HUES48 (cell line): ENCODE data around the gene JKAMP.
A peak's percentile ranks its signal among the peaks of the same experiment; 100 is the strongest.
"Not testable (repeated sequence)": the region's sequence is repeated elsewhere in the genome, so short reads cannot be mapped to it uniquely, and the experiment has no call there.

Experiments
- H3K27ac ChIP-seq: one replicate; pipeline ENCODE4 v1.7.0; 2013; ENCODE audit warnings: low read depth, low read length, inconsistent platforms
- H3K27me3 ChIP-seq: 2 replicates; pipeline ENCODE4 v1.6.1; 2013; ENCODE audit warnings: mild to moderate bottlenecking, low read length; ENCODE audit not compliant: control insufficient read depth, insufficient read depth
- H3K36me3 ChIP-seq: 2 replicates; pipeline ENCODE4 v1.6.1; 2013; ENCODE audit warnings: low read length; ENCODE audit not compliant: control insufficient read depth, insufficient read depth
- H3K4me1 ChIP-seq: 2 replicates; pipeline ENCODE4 v1.6.1; 2013; ENCODE audit warnings: mild to moderate bottlenecking, low read length; ENCODE audit not compliant: control insufficient read depth, insufficient read depth
- H3K4me3 ChIP-seq: 2 replicates; pipeline ENCODE4 v1.5.1; 2013; ENCODE audit warnings: mild to moderate bottlenecking, low read depth, low read length
- H3K9ac ChIP-seq: 2 replicates; pipeline ENCODE4 v1.6.1; 2013; ENCODE audit warnings: mild to moderate bottlenecking, low read depth, low read length, moderate library complexity
- H3K9me3 ChIP-seq: 2 replicates; pipeline ENCODE4 v1.6.1; 2013; ENCODE audit warnings: low read length; ENCODE audit not compliant: control insufficient read depth, insufficient read depth

Gene JKAMP

GRCh38 chr14:59483819-59484638 is at the start of gene JKAMP, which contains the start of gene L3HYPDH:
TSS of gene JKAMP (plus strand) at chr14:59484517. CDS start at chr14:59484590, 73 bp downstream.
TSS of gene L3HYPDH (minus strand) at chr14:59484408. CDS start at chr14:59484316, 92 bp downstream.
- Histone ChIP-seq H3K9ac (peak within 1 kb of the TSS; percentile 84), H3K27me3 (no peaks in the 10 kb centered on the region), H3K27ac (peak within 1 kb of the TSS; percentile 93), H3K4me1 (peaks cover 13% of the 10 kb centered on the region; the same call in 1 of the 2 replicates), H3K9me3 (no peaks in the 10 kb centered on the region), H3K4me3 (peak within 1 kb of the TSS; percentile 98), H3K36me3 (peaks cover 27% of the 10 kb centered on the region)

DNA sequence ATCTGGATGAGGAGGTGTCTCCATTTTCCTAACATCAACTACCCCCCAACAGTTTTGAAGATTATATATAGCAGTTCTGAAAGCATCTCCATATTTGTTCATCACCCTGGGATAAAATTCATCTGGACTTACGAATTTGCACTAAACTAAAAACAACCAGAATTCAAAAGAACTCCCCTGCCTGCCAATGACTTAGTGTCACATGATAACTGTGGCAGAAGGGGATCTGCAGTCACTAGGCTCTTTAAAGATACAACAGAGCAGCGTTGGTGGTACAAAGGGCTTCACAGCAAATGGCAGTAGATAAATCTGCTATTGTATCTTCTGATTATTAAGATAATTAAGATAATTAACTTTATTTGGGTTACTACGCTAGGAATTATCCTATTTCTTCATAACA is 49.2 kb upstream of the JKAMP start:
- Histone ChIP-seq H3K9me3 (no peaks in the 10 kb centered on the region), H3K4me1 (0 out of 2 replicates have a peak, but pooled peaks cover 4% of the 10 kb centered on the region), H3K9ac (no peak overlapping the region), H3K27me3 (no peaks in the 10 kb centered on the region), H3K36me3 (no peaks in the 10 kb centered on the region), H3K4me3 (no peak overlapping the region), H3K27ac (no peak overlapping the region)

- Histone ChIP-seq H3K27ac (no peak overlapping the region), H3K4me1 (0 out of 2 replicates have a peak, but pooled peaks cover 4% of the 10 kb centered on the region), H3K4me3 (no peak overlapping the region), H3K9me3 (no peaks in the 10 kb centered on the region), H3K36me3 (no peaks in the 10 kb centered on the region), H3K27me3 (no peaks in the 10 kb centered on the region), H3K9ac (no peak overlapping the region)
These were observed 48.3 kb upstream of the JKAMP start for GRCh38 chr14:59435987-59436386.

DNA sequence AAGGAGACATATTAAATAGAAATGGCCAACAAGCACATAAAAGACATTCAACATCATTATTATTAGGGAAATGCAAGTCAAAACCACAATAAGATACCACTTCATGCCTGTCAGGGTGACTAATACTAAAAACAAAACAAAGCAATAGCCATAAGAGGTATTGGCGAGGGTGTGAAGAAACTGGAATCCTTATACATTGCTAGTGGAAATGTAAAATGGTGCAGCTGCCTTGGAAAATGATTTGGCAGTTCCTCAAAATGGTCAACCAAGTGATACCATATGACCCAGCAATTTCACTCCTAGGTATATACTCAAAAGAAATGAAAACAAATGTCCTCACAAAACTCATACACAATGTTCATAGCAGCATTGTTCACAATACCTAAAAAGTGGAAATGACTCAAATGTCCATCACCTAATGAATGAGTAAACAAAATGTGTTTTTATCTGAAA is 46.1 kb upstream of the JKAMP start:
- 0 out of 2 replicates have a peak, but pooled peaks cover 4% of the 10 kb centered on the region for H3K4me1 ChIP-seq
- H3K9me3 ChIP-seq, result no peaks in the 10 kb centered on the region
- H3K27ac ChIP-seq, result no peak overlapping the region
- H3K27me3 ChIP-seq, result no peaks in the 10 kb centered on the region
- H3K36me3 ChIP-seq, result no peaks in the 10 kb centered on the region
- H3K9ac ChIP-seq, result no peak overlapping the region
- H3K4me3 ChIP-seq, result no peak overlapping the region

GRCh38 chr14:59439256-59439965 is 44.9 kb upstream of the JKAMP start:
- Histone ChIP-seq H3K27me3 (no peaks in the 10 kb centered on the region), H3K27ac (no peak overlapping the region), H3K36me3 (no peaks in the 10 kb centered on the region), H3K9me3 (no peaks in the 10 kb centered on the region), H3K9ac (no peak overlapping the region), H3K4me3 (no peak overlapping the region), H3K4me1 (0 out of 2 replicates have a peak, but pooled peaks cover 4% of the 10 kb centered on the region)

DNA sequence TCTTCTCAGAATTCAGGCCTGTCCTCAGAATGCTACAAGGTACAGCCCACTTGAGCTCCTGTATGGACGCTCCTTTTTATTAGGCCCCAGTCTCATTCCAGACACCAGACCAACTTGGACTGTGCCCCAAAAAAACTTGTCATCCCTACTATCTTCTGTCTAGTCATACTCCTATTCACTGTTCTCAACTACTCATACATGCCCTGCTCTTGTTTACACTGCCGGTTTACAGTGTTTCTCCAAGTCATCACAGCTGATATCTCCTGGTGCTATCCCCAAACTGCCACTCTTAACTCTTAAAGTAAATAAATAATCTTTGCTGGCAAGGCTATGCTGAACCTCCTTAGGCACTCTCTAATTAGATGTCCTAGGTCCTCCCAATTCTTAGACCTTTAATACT is 35.6 kb upstream of the JKAMP start:
- H3K9ac ChIP-seq, H3K27ac ChIP-seq, H3K27me3 ChIP-seq, H3K36me3 ChIP-seq, H3K9me3 ChIP-seq, H3K4me1 ChIP-seq, H3K4me3 ChIP-seq: not testable (repeated sequence)

DNA sequence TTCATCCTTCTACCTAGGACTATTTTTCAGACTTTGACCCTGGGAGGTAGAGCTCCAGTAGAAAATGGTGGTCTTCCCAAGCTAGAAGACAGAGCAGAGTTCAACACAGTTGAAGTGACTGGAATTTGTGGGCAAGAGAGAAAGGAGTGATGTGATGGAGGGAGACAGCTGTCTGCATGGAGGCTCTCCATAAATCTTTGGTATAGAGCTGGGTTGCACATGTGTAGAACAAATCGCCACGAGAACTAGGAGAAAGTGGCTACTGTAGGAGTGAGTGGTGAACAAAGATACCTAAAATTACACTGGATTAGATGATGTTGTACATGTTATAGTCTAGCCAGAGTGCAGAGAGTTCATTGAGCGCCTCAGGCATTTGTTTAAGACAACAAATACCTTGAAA is 33.6 kb upstream of the JKAMP start:
- H3K27ac ChIP-seq, result no peak overlapping the region
- no peak overlapping the region for H3K9ac ChIP-seq
- H3K36me3 ChIP-seq, result no peaks in the 10 kb centered on the region
- H3K4me3 ChIP-seq, result no peak overlapping the region
- no peaks in the 10 kb centered on the region for H3K4me1 ChIP-seq
- H3K9me3 ChIP-seq, result no peaks in the 10 kb centered on the region
- H3K27me3 ChIP-seq, result no peaks in the 10 kb centered on the region

DNA sequence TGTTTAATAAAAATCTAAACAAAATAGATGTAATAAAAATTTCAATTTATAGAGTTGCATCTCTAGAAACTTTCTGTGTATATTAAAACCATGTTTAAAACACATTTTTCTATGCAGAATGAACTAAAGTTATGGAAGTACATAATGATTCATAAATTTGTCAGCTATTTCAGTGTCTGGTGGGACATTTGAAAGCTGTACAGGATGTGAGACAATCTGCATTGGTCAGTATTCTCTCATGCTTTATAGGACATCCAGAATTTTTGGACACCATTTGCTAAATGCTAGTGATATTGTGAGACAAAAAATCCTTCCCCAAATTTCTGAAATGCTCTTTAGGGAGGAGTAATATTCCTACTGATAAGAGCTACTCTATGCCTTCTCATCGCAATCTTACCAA is 32.5 kb upstream of the JKAMP start:
- no peaks in the 10 kb centered on the region for H3K9me3 ChIP-seq
- H3K36me3 ChIP-seq, result no peaks in the 10 kb centered on the region
- no peak overlapping the region for H3K27ac ChIP-seq
- no peak overlapping the region for H3K9ac ChIP-seq
- H3K4me3 ChIP-seq, result no peak overlapping the region
- no peaks in the 10 kb centered on the region for H3K27me3 ChIP-seq
- H3K4me1 ChIP-seq, result no peaks in the 10 kb centered on the region

DNA sequence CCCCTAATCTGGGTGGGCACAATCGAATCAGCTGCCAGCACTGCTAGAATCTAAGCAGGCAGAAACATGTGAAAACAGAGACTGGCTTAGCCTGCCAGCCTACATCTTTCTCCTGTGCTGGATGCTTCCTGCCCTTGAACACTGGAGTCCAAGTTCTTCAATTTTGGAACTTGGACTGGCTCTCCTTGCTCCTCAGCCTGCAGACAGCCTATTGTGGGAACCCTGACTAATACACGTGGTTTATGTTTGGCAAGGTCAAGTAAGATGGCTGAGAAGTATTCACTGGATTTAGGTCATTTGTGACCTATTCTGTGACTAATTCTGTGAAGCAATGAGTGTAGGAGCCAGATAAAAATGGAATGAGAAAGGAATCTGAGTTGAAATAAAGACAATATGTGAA is 30.2 kb upstream of the JKAMP start:
- H3K27ac ChIP-seq, result no peak overlapping the region
- no peaks in the 10 kb centered on the region for H3K27me3 ChIP-seq
- no peaks in the 10 kb centered on the region for H3K4me1 ChIP-seq
- H3K9me3 ChIP-seq, result no peaks in the 10 kb centered on the region
- no peak overlapping the region for H3K4me3 ChIP-seq
- no peaks in the 10 kb centered on the region for H3K36me3 ChIP-seq
- H3K9ac ChIP-seq, result no peak overlapping the region

- Histone ChIP-seq H3K36me3 (no peaks in the 10 kb centered on the region), H3K4me1 (no peaks in the 10 kb centered on the region), H3K27me3 (no peaks in the 10 kb centered on the region), H3K9me3 (no peaks in the 10 kb centered on the region), H3K27ac (no peak overlapping the region), H3K4me3 (no peak overlapping the region), H3K9ac (no peak overlapping the region)
These were observed 28.9 kb upstream of the JKAMP start for GRCh38 chr14:59455411-59455810.

DNA sequence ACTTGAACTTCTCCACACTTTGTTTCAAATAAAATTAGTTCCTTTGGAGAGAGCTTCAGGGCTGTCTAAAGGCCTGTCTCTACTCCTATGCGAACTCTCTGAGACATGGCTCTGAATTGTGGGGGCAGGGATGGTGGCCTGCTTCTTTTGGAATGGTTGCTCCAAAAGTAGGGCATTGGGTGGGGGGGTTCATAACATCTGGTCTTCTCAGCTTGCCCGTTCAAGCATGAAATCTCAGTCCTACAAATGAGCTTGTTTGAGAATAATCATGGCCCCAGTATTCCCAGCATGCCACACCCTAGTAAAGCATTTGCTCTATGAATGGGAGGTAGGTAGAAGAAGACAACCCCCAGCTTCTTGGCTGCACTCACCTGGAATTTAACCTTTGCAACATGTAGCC is 25.8 kb upstream of the JKAMP start:
- Histone ChIP-seq H3K9ac (no peak overlapping the region), H3K4me3 (no peak overlapping the region), H3K27me3 (peaks cover 12% of the 10 kb centered on the region), H3K36me3 (no peaks in the 10 kb centered on the region), H3K27ac (no peak overlapping the region), H3K4me1 (no peaks in the 10 kb centered on the region), H3K9me3 (no peaks in the 10 kb centered on the region)
